ENCODE measurements around the gene OXNAD1.

GRCh38 chr3:16334909-16335308 is 69.9 kb downstream of the OXNAD1 start:
- no peak for TF ChIP-seq CTCF (IDR thresholded peaks at IDR 0.05)
- no peak for TF ChIP-seq POLR2A (IDR thresholded peaks at IDR 0.05)
- TF ChIP-seq POLR2AphosphoS5 (IDR thresholded peaks at IDR 0.05), result no peak
